Fibroblast of mammary gland (primary cell): ENCODE data around the gene SDCCAG8.

Experiments
- DNase-seq: peaks from one replicate; pipeline ENCODE4 v3.0.0-alpha.2; 2010; ENCODE audit warnings: low read depth
- H3K4me3 ChIP-seq: 2 replicates; pipeline ENCODE4 v1.5.1; 2011; ENCODE audit warnings: low read depth, mild to moderate bottlenecking, low read length, moderate library complexity; ENCODE audit not compliant: control insufficient read depth
- TF ChIP-seq, protein P1 (sequence below): conservative IDR thresholded peaks from 2 replicates; pipeline ENCODE4 v1.5.1; 2011; ENCODE audit warnings: low read depth, low read length, inconsistent platforms; ENCODE audit not compliant: control insufficient read depth, insufficient read depth

Gene SDCCAG8

DNA sequence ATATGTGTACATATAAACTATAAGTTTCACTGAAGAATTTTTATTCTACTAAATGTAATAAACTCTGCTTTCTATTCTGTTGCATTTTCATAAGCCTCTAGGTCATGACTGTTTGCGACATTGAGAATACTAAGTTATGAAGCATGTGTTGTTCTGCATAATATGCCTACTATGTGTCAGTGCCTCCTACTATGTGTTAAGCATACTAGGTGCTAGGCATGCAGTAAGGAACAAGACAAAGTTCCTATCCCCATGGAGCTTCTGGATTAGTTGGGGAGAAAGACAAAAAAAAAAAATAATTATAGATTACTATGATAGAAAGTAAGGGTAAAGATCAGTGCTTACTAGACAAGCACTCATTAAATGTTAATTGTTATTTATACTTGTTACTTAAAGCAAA lies 1.3 kb downstream of the SDCCAG8 start:
- no peak for DNase-seq
- peak overlapping the region; percentile 84 for H3K4me3 ChIP-seq
- TF ChIP-seq, protein P1, sequence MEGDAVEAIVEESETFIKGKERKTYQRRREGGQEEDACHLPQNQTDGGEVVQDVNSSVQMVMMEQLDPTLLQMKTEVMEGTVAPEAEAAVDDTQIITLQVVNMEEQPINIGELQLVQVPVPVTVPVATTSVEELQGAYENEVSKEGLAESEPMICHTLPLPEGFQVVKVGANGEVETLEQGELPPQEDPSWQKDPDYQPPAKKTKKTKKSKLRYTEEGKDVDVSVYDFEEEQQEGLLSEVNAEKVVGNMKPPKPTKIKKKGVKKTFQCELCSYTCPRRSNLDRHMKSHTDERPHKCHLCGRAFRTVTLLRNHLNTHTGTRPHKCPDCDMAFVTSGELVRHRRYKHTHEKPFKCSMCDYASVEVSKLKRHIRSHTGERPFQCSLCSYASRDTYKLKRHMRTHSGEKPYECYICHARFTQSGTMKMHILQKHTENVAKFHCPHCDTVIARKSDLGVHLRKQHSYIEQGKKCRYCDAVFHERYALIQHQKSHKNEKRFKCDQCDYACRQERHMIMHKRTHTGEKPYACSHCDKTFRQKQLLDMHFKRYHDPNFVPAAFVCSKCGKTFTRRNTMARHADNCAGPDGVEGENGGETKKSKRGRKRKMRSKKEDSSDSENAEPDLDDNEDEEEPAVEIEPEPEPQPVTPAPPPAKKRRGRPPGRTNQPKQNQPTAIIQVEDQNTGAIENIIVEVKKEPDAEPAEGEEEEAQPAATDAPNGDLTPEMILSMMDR, result no peak

DNA sequence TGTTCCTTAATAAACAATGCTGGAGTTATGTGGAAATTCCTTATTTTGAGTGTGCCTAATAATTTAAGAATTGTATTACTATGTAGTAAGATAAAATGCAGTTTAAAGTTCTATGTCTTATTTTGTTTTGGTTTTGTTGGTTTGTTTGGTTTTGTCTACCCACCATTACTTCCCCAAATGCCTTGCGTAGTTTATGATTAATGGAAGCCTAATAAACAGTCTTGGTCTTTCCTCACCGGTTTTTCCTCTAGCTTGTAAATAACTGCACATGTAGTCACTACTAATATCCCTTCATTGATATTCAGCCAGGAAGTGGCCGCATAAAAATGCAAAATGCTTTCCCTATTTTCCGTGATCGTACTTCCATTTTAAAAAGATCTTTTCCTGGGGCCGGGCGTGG lies 2.9 kb downstream of the SDCCAG8 start:
- no peak for DNase-seq
- no peak overlapping the region for H3K4me3 ChIP-seq
- TF ChIP-seq, protein P1, result no peak

DNA sequence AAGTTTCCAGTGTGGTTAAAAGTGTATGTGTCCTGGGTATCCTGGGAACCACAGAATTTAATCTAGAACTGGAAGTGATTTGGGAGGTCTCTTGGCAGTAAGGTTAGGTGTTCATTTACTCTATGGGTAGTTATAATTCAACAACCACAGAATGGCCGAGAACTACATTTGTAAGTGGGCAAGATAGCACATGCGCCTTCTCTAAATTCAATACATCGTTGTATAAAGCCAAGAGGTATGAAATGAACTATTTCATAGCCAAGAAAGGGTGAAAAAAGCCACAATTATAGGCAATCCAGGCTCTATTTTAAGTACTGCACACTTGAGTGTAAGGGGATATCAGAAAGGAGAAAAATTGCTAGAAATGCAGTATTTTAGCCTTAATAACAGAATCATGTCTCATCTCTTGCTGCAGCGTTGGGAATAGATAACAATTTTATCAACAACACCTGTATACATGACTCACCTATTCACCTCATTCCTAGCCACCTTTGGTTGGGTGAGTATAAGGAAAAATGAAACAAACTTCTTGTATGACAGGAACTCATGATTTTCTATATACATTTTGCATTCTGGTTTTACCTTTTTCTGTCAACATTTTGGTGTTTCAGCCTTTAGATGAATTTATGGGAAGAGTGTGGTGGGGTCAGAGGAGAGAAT lies 4.5 kb downstream of the SDCCAG8 start:
- TF ChIP-seq, protein P1, result no peak
- H3K4me3 ChIP-seq, result no peak overlapping the region
- DNase-seq, result no peak

DNA sequence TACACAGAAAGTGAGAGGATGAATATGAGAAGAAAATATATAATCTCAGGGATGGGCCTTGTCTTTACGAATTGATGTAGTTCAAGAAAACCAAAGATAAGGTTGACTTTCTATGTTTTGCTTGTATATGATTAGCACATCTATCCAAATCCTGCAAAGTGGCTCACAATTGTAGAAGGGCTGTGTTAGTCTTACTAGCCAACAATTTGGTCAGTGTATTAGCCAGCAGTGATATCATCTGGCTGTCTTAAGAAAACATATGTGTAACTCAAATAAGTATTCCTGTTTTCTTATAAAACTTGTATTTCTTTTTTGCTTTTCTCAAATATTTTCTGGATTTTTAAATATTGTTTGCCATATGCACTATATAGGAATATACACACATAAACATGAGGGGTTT lies 5.5 kb downstream of the SDCCAG8 start:
- no peak overlapping the region for H3K4me3 ChIP-seq
- TF ChIP-seq, protein P1, result no peak

DNA sequence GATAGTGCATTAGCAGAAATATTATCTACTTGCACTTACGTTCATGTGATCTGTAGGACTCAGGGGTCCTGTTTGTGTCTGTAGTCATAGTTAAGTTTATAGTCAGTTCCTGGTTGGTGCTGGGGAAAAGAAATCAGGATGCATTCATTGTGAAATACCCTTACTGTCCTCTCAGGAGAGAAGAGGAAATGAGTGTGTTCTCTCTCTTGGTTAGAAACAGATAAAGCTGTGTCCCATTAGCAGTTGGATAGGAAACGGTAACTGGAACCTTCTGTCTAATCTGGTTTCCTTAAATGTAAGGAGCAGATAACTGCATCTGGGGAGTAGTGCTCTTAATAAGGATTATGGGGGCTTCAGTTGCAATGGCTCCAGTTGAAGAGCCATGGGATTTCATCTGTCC lies 8.9 kb downstream of the SDCCAG8 start:
- TF ChIP-seq, protein P1, result no peak
- DNase-seq, result peak; percentile 94
- no peak overlapping the region for H3K4me3 ChIP-seq

More for the DNA sequence above, 5.5 kb downstream of the SDCCAG8 start:
- DNase-seq, result peak; percentile 84

DNA sequence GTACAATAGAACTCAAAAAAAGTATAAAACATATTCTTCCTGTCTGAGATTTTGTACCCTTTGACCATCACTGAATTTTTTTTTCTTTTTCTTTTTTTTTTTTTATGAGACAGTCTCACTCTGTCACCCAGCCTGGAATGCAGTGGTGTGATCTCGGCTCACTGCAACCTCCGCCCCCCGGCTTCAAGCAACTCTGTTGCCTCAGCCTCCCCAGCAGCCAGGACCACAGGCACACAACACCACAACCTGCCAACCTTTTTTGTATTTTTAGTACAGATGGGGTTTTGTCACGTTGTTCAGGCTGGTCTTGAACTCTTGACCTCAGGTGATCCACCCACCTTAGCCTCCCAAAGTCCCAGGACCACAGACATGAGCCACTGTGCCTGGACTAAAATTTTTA lies 10.4 kb downstream of the SDCCAG8 start:
- TF ChIP-seq, protein P1, result no peak
- no peak for DNase-seq
- no peak overlapping the region for H3K4me3 ChIP-seq

DNA sequence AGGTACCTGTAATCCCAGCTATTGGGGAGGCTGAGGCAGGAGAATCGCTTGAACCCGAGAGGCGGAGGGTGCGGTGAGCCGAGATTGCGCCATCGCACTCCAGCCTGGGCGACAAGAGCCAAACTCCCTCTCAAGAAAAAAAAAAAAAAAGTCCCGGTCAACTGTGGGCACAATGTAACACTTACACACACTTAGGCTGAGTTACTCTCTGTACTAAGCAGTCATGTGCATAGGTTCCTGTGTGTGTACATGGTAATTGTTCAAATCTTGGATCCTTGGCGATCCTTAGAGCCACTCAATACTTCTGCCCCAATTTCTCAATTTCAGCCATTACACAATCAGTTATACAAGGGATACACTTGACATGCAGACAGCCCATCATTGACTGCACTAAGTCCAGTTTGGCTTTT lies 11.6 kb downstream of the SDCCAG8 start:
- TF ChIP-seq, protein P1, result no peak
- H3K4me3 ChIP-seq, result no peak overlapping the region
- DNase-seq, result peak; percentile 73
